ENCODE measurements around the gene SGCE.

- no peak for TF ChIP-seq POLR2A (IDR thresholded peaks at IDR 0.05)
- no peak for TF ChIP-seq CTCF (IDR thresholded peaks at IDR 0.05)
Measured at GRCh38 chr7:94630855-94631254, 25.1 kb downstream of the SGCE start.
